GM12801 (cell line): ENCODE results near the gene PRDM16.

ENCODE experiments used
- TF ChIP-seq, protein P1 (sequence below): IDR thresholded peaks from one replicate; pipeline ENCODE4 v1.5.1; 2011; ENCODE audit warnings: control low read depth; ENCODE audit not compliant: insufficient read length; ENCODE audit errors: extremely low read depth

The PRDM16 gene

DNA sequence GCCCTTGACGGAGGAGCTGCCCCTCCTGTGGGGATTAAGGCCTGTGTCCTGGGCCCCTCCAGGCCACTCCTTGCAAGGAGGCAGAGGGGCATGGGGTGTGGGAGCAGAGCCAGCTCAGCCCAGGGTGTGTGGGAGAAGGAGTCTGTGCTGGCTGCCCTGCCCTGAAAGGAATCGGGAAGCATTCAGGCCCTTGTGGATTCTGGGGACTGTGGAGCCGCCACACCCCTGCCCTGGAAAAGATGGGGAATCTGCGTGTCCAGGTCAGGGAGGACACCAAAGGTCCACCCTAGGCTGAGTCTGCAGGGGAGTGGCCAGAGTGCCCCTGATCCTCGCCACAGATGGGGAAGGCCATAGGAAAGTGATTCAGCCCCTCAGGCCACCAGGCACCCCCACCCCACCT is 16.5 kb upstream of the PRDM16 start:
- TF ChIP-seq, protein P1, sequence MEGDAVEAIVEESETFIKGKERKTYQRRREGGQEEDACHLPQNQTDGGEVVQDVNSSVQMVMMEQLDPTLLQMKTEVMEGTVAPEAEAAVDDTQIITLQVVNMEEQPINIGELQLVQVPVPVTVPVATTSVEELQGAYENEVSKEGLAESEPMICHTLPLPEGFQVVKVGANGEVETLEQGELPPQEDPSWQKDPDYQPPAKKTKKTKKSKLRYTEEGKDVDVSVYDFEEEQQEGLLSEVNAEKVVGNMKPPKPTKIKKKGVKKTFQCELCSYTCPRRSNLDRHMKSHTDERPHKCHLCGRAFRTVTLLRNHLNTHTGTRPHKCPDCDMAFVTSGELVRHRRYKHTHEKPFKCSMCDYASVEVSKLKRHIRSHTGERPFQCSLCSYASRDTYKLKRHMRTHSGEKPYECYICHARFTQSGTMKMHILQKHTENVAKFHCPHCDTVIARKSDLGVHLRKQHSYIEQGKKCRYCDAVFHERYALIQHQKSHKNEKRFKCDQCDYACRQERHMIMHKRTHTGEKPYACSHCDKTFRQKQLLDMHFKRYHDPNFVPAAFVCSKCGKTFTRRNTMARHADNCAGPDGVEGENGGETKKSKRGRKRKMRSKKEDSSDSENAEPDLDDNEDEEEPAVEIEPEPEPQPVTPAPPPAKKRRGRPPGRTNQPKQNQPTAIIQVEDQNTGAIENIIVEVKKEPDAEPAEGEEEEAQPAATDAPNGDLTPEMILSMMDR, result no peak

DNA sequence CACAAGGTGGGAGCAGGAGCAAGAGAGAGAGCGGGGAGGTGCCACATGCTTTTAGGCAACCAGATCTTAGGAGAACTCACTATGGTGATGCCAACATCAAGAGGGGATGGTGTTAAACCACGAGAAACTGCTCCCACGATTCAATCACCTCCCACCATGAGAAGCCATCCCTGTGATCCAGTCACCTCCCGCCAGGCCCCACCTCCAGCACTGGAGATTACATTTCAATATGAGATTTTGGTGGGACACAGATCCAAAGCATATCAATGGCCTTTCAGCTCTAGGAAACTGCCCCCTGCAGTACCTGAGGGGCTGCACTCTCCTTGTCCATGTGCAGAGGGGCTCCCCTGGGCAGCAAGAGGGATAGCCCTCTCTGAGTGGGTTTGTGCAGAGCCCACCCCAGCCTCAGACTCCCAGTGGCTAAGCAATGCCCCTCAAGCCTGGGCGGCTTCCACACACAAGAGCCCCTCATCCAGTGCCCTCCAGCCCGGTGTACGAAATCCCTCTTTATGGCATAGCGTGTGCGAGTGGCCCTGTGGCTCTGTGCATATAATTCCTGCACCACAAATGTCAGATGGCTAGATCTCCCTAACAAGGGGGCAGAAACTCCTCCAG is 15.5 kb upstream of the PRDM16 start:
- TF ChIP-seq, protein P1, result no peak

- TF ChIP-seq, protein P1, result no peak
Observed at GRCh38 chr1:3053986-3054385, 15.0 kb upstream of the PRDM16 start.

DNA sequence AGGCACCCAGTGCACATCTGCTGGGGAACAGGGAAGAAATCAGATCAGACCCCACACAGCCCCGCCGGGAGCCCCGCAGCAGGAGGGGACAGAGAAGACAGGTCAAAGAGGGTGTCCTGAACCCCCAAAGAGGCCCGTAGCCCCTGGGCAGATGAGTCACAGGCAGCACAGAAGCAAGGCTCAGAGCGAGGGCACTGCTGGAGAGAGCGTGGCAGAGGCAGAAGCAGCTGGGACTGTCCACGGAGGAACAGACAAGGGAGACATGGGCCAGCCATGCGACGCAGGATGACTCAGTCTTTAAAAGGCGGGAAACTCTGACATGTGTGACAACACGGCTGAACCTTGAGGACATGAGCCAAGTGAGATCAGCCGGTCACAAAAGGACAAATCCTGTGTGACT is 14.5 kb upstream of the PRDM16 start:
- TF ChIP-seq, protein P1, result no peak

DNA sequence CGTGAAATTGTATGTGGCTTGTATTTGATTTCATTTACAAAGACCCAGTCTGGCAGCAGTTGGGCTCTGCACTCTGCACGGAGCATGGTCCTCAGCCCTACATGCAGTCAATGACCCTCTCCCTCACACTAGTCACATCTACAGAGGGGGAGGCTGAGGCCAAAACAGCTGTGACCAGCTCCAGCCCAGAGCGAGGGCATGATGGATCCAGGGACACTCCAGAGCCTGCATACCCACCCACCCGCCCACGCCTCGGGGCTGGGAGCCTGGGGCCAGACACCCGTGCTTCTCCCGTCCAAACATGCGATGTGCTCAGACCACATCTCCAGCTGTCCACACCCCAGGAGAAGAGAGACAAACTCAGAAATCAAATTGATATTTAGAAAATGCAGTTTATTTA is 14.0 kb upstream of the PRDM16 start:
- TF ChIP-seq, protein P1, result no peak

DNA sequence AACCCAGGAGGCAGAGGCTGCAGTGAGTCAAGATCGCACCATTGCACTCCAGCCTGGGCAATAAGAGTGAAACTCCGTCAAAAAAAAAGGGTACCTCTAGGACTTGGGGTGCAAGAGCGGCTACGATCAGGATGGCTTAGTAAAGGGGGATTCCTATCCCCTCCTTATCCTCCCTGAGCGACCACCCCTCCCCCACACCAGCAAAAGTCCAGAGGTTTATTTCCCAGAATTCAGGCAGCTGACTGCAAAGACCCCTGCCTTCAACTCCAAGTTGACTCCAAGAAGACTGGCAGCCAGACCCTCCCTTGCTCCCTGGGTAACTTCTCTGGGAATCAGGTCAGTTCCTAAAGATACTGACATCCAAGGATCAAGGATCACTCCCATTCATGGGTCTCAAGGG is 12.4 kb upstream of the PRDM16 start:
- TF ChIP-seq, protein P1, result no peak

DNA sequence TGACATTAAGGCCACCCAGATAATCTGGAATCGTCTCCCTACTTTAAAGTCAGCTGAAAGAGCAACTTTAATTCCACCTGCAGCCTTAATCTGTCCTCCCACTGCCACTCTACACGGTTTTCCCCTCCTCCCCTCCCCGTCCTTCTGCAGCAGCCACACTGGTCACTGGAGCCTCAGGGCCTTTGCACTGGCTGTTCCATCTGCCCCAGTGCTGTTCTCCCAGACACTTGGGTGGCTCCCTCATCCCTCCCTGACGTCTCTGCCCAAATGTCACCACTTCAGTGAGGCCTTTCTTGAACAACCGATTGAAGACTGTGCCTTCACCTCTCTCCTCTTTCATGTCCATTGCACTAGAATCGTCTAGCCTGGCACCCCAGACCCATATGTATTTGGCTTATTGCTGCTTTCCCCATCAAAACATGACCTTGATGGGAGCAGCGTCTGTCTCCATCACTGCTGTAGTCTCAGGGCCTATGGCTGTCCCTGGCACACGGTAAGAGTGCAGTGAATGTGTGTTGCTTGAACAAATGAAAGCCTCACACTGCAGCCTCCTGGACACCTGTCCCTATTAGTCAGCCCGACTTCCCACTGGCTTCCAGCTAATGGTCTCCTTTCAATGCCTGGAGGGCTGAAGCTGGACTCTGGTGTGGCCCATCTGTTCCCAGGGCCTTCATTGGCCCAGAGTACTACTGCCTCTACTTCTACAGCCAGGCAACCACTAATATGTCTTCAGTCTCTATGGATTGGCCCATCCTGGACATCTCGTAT is 10.6 kb upstream of the PRDM16 start:
- TF ChIP-seq, protein P1, result no peak
